DOHH2 (cell line): ENCODE results near the gene C6orf62.

Experiments
- H3F3A ChIP-seq: fragments of 200-600 bp; sonication (generic), shearing (Covaris generic); 2 replicates; pipeline ENCODE4 v1.6.0; 2016; ENCODE audit warnings: antibody characterized with exemption, mild to moderate bottlenecking; ENCODE audit not compliant: control insufficient read depth, insufficient read depth
- H3K27ac ChIP-seq: fragments of 200-600 bp; sonication (generic); 2 replicates; pipeline ENCODE4 v1.5.1; 2014; ENCODE audit warnings: low read depth, mild to moderate bottlenecking, low read length, moderate library complexity
- H3K27me3 ChIP-seq: fragments of 200-600 bp; sonication (generic); 2 replicates; pipeline ENCODE4 v1.6.1; 2014; ENCODE audit warnings: mild to moderate bottlenecking, low read length, mixed read lengths; ENCODE audit not compliant: control insufficient read depth
- H3K36me3 ChIP-seq: fragments of 200-600 bp; sonication (generic); 2 replicates; pipeline ENCODE4 v1.6.1; 2014; ENCODE audit warnings: mild to moderate bottlenecking, low read length, moderate library complexity, mixed read lengths; ENCODE audit not compliant: control insufficient read depth
- H3K4me1 ChIP-seq: fragments of 200-600 bp; sonication (generic); 2 replicates; pipeline ENCODE4 v1.6.1; 2014; ENCODE audit warnings: mild to moderate bottlenecking, low read length, mixed read lengths; ENCODE audit not compliant: control insufficient read depth
- H3K4me2 ChIP-seq: fragments of 200-600 bp; sonication (generic); 2 replicates; pipeline ENCODE4 v1.6.0; 2014; ENCODE audit warnings: mild to moderate bottlenecking, low read length, moderate library complexity
- H3K4me3 ChIP-seq: fragments of 200-600 bp; sonication (generic); 2 replicates; pipeline ENCODE4 v1.5.1; 2014; ENCODE audit warnings: mild to moderate bottlenecking, low read length, mixed read lengths
- H3K79me2 ChIP-seq: fragments of 200-600 bp; sonication (generic); 2 replicates; pipeline ENCODE4 v1.6.1; 2014; ENCODE audit warnings: mild to moderate bottlenecking, low read length, mixed read lengths; ENCODE audit not compliant: control insufficient read depth
- H3K9me2 ChIP-seq: fragments of 200-600 bp; sonication (generic); replicated peaks from 2 replicates; pipeline ENCODE4 v1.6.1; 2014; ENCODE audit warnings: mild to moderate bottlenecking, low read length, mixed read lengths; ENCODE audit not compliant: control insufficient read depth
- H3K9me3 ChIP-seq: fragments of 200-600 bp; sonication (generic); 2 replicates; pipeline ENCODE4 v1.6.1; 2014; ENCODE audit warnings: antibody characterized with exemption, low read length, mixed read lengths; ENCODE audit not compliant: control insufficient read depth, insufficient read depth
- H4K20me1 ChIP-seq: fragments of 200-600 bp; sonication (generic); 2 replicates; pipeline ENCODE4 v1.6.0; 2014; ENCODE audit warnings: low read depth, mild to moderate bottlenecking, antibody characterized with exemption, low read length, moderate library complexity; ENCODE audit not compliant: control insufficient read depth, insufficient read depth
- EZH2phosphoT487 ChIP-seq: fragments of 200-600 bp; sonication (generic); IDR thresholded peaks from 2 replicates; pipeline ENCODE4 v1.6.1; 2017; ENCODE audit warnings: borderline replicate concordance, mild to moderate bottlenecking, antibody characterized with exemption, low read length, moderate library complexity, mixed read lengths
- TF ChIP-seq, protein P1 (sequence below): fragments of 200-600 bp; sonication (generic); IDR thresholded peaks from one replicate; pipeline ENCODE4 v1.5.1; 2014; ENCODE audit warnings: antibody characterized with exemption, mild to moderate bottlenecking, low read depth, low read length; ENCODE audit not compliant: poor library complexity, severe bottlenecking

The C6orf62 gene

DNA sequence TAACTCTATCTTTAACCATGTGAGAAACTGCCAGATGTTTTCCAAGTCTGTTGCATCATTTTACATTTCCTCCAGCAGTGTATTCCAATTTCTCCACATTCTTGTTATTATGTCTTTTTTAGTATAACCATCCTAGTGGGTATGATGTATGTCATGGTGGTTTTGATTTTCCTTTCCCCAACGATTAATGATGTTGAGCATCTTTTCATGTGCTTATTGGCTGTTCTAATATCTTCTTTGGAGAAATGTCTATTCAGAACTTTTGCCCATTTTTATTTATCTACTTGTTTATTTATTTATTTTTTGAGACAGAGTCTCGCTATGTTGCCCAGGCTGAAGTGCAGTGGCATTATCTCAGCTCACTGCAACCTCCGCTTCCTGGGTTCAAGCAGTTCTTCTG, 4.3 kb upstream of the C6orf62 start:
- Histone ChIP-seq H3K79me2 (peaks cover 24% of the 10 kb centered on the region), H3K4me3 (no peak overlapping the region), H3K9me3 (no peaks in the 10 kb centered on the region), H3K4me2 (no peak overlapping the region), H4K20me1 (peaks cover 9% of the 10 kb centered on the region), H3K4me1 (peaks cover 26% of the 10 kb centered on the region), H3K36me3 (peaks cover 20% of the 10 kb centered on the region), H3K27ac (no peak overlapping the region), H3K27me3 (no peaks in the 10 kb centered on the region), H3F3A (peaks cover 7% of the 10 kb centered on the region; the same call in 1 of the 2 replicates), H3K9me2 (no peaks in the 10 kb centered on the region)
- no peak for TF ChIP-seq EZH2phosphoT487
- TF ChIP-seq, protein P1, sequence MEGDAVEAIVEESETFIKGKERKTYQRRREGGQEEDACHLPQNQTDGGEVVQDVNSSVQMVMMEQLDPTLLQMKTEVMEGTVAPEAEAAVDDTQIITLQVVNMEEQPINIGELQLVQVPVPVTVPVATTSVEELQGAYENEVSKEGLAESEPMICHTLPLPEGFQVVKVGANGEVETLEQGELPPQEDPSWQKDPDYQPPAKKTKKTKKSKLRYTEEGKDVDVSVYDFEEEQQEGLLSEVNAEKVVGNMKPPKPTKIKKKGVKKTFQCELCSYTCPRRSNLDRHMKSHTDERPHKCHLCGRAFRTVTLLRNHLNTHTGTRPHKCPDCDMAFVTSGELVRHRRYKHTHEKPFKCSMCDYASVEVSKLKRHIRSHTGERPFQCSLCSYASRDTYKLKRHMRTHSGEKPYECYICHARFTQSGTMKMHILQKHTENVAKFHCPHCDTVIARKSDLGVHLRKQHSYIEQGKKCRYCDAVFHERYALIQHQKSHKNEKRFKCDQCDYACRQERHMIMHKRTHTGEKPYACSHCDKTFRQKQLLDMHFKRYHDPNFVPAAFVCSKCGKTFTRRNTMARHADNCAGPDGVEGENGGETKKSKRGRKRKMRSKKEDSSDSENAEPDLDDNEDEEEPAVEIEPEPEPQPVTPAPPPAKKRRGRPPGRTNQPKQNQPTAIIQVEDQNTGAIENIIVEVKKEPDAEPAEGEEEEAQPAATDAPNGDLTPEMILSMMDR, result no peak

- H3K9me2 ChIP-seq, result no peaks in the 10 kb centered on the region
- no peak for TF ChIP-seq EZH2phosphoT487
- TF ChIP-seq, protein P1, result no peak
- H3K27me3 ChIP-seq, result no peaks in the 10 kb centered on the region
- peaks cover 40% of the 10 kb centered on the region for H3K79me2 ChIP-seq
- peaks cover 22% of the 10 kb centered on the region for H4K20me1 ChIP-seq
- H3K9me3 ChIP-seq, result no peaks in the 10 kb centered on the region
- H3K4me1 ChIP-seq, result peaks cover 43% of the 10 kb centered on the region
- peaks cover 7% of the 10 kb centered on the region; the same call in 1 of the 2 replicates for H3F3A ChIP-seq
- peak overlapping the region; percentile 84 for H3K4me2 ChIP-seq
- peaks cover 36% of the 10 kb centered on the region for H3K36me3 ChIP-seq
- peak overlapping the region; percentile 82 for H3K27ac ChIP-seq
- H3K4me3 ChIP-seq, result peak overlapping the region; percentile 80
Observed at GRCh38 chr6:24721461-24722215, 2.7 kb upstream of the C6orf62 start.

GRCh38 chr6:24720604-24721460, 1.9 kb upstream of the C6orf62 start:
- H3K4me2 ChIP-seq, result peak overlapping the region; percentile 86
- peak overlapping the region; percentile 82 for H3K27ac ChIP-seq
- H3K4me1 ChIP-seq, result peaks cover 51% of the 10 kb centered on the region
- H3K4me3 ChIP-seq, result peak overlapping the region; percentile 94
- peaks cover 44% of the 10 kb centered on the region for H3K36me3 ChIP-seq
- TF ChIP-seq, protein P1, result no peak
- no peak for TF ChIP-seq EZH2phosphoT487
- H3K27me3 ChIP-seq, result no peaks in the 10 kb centered on the region
- H3K9me3 ChIP-seq, result no peaks in the 10 kb centered on the region
- peaks cover 49% of the 10 kb centered on the region for H3K79me2 ChIP-seq
- no peaks in the 10 kb centered on the region for H3K9me2 ChIP-seq
- H3F3A ChIP-seq, result peaks cover 7% of the 10 kb centered on the region; the same call in 1 of the 2 replicates
- peaks cover 22% of the 10 kb centered on the region for H4K20me1 ChIP-seq
